Esophagus muscularis mucosa (tissue), 4 donors: ENCODE data around the gene CD248. TPM values are rescaled to one million over a fixed set of nuclear protein-coding genes. Genes with fewer than 3 reads are reported as not detected.

ENCODE experiments used
- DNase-seq: peaks from one replicate; pipeline ENCODE4 v3.0.0-alpha.2; 2017; ENCODE audit errors: extremely low spot score
- H3K27ac ChIP-seq, 4 donors: fragments of 200-600 bp; sonication (generic); replicated peaks in 1 of 4; 1 replicate in 3 of 4; 2 replicates in 1 of 4; pipeline ENCODE4 v1.5.1; 2016 to 2019; ENCODE audit warnings: mild to moderate bottlenecking in 1 of 4
- H3K27me3 ChIP-seq, 4 donors: fragments of 200-600 bp; sonication (generic); one replicate each; pipeline versions ENCODE4 v1.5.1 to v1.6.0; 2016 to 2019
- H3K36me3 ChIP-seq, 4 donors: fragments of 200-600 bp; sonication (generic); one replicate each; pipeline ENCODE4 v1.5.1; 2016 to 2019
- H3K4me1 ChIP-seq, 4 donors: fragments of 200-600 bp; sonication (generic); one replicate each; pipeline ENCODE4 v1.5.1; 2016 to 2019
- H3K4me3 ChIP-seq, 4 donors: fragments of 200-600 bp; sonication (generic); 1 replicate in 2 of 4; 2 replicates in 2 of 4; pipeline ENCODE4 v1.5.1; 2016 to 2019; ENCODE audit warnings: mild to moderate bottlenecking in 4 of 4, moderate library complexity in 1 of 4
- H3K9me3 ChIP-seq, 4 donors: fragments of 200-600 bp; sonication (generic); 1 replicate in 3 of 4; 2 replicates in 1 of 4; pipeline ENCODE4 v1.5.1; 2016 to 2019
- CTCF ChIP-seq, 3 experiments: fragments of 200-600 bp in 2 of 3; fragments of 450-650 bp in 1 of 3; sonication (generic) in 2 of 3; IDR thresholded peaks; one replicate each; pipeline ENCODE4 v1.5.1; 2017 to 2019; ENCODE audit warnings: antibody characterized with exemption in 3 of 3, mild to moderate bottlenecking in 2 of 3, moderate library complexity in 1 of 3
- EP300 ChIP-seq: sonication (generic); formaldehyde crosslinking; IDR thresholded peaks from one replicate; pipeline ENCODE4 v1.6.1; 2017; ENCODE audit warnings: antibody characterized with exemption
- POLR2A ChIP-seq: fragments of 450-650 bp; IDR thresholded peaks from one replicate; pipeline ENCODE4 v1.6.1; 2017; ENCODE audit warnings: antibody characterized with exemption, moderate library complexity, mild to moderate bottlenecking, low read depth
- POLR2AphosphoS5 ChIP-seq, 2 donors: sonication (generic); formaldehyde crosslinking; IDR thresholded peaks; one replicate each; pipeline ENCODE4 v1.6.1; 2017; ENCODE audit warnings: antibody characterized with exemption in 2 of 2
- WGBS: methylation state at CpG from one replicate; pipeline ENCODE4 v1.1.5; 2018; 5-methylcytosine and 5-hydroxymethylcytosine counted together
- intact Hi-C: fragments of 100-400 bp; cut with DNase I; formaldehyde crosslinking; loops from one replicate; pipeline ENCODE4 v1.15.1; 2023
- total RNA-seq, 4 donors: library from RNA; depleted of rRNA; stranded (reverse); fragments of >200 nt; gene quantifications; one replicate each; pipeline versions ENCODE4 v1.1.0 to v1.2.1, GENCODE V29; 2016

Gene CD248
- 10 to 100 TPM; 23.0 to 83.8 (median 33.0) TPM for total RNA-seq

GRCh38 chr11:66316849-66317251 lies at the start of gene CD248:
TSS of gene CD248 (minus strand) at chr11:66317044. CDS start at chr11:66317027, 17 bp downstream.
- no peak for TF ChIP-seq CTCF (IDR thresholded peaks at IDR 0.05)
- TF ChIP-seq POLR2A: no peak
- TF ChIP-seq POLR2AphosphoS5 (IDR thresholded peaks at IDR 0.05): peak; percentile 28 to 75
- Histone ChIP-seq H3K4me3 (peak within 1 kb of the TSS; percentile 59 to 75 (median 62)), H3K9me3 (no peaks in the 10 kb centered on the region), H3K27ac (peak within 1 kb of the TSS; percentile 83 to 95 (median 89)), H3K36me3 (no peaks in the 10 kb centered on the region), H3K27me3 (peaks cover 0 to 8% (median 0%) of the 10 kb centered on the region in 4 donors), H3K4me1 (peaks cover 41 to 75% (median 71%) of the 10 kb centered on the region in 4 donors)
- intact Hi-C loops: no loop called here
- WGBS: no CpG with 5 or more reads among the region's 29 CpGs
- no peak for DNase-seq

- H3K4me3 ChIP-seq: no peak overlapping the region
- H3K9me3 ChIP-seq: no peaks in the 10 kb centered on the region
- no peak overlapping the region for H3K27ac ChIP-seq
- TF ChIP-seq POLR2A (no peak), POLR2AphosphoS5 (IDR thresholded peaks at IDR 0.05) (no peak), CTCF (IDR thresholded peaks at IDR 0.05) (no peak), EP300 (no peak)
- H3K36me3 ChIP-seq: peaks cover 0 to 15% (median 0%) of the 10 kb centered on the region in 4 donors
- no peak for DNase-seq
- H3K4me1 ChIP-seq: peaks cover 3 to 16% (median 11%) of the 10 kb centered on the region in 4 donors
- WGBS: 71% methylated on average over 14 of the region's 14 CpGs
- peaks cover 0 to 2% (median 0%) of the 10 kb centered on the region in 4 donors for H3K27me3 ChIP-seq
- intact Hi-C loops: no loop called here
Observed at GRCh38 chr11:66365711-66366619, 49.1 kb upstream of the CD248 start.

GRCh38 chr11:66365166-66365565 lies 48.3 kb upstream of the CD248 start:
- H3K9me3 ChIP-seq: no peaks in the 10 kb centered on the region
- no peak for TF ChIP-seq POLR2AphosphoS5 (IDR thresholded peaks at IDR 0.05)
- TF ChIP-seq POLR2A: no peak
- no peak for TF ChIP-seq CTCF (IDR thresholded peaks at IDR 0.05)
- no peak for TF ChIP-seq EP300
- H3K36me3 ChIP-seq: peaks cover 0 to 15% (median 0%) of the 10 kb centered on the region in 4 donors
- no peaks in the 10 kb centered on the region for H3K27me3 ChIP-seq
- peaks cover 0 to 9% (median 4%) of the 10 kb centered on the region in 4 donors for H3K4me1 ChIP-seq
- H3K27ac ChIP-seq: no peak overlapping the region
- no peak overlapping the region for H3K4me3 ChIP-seq
- DNase-seq: no peak
- intact Hi-C loops: no loop called here
- WGBS: 90% methylated on average over 6 of the region's 6 CpGs

GRCh38 chr11:66363805-66364535 lies 47.1 kb upstream of the CD248 start:
- no peak for DNase-seq
- H3K4me3 ChIP-seq: no peak overlapping the region
- no peak overlapping the region for H3K27ac ChIP-seq
- H3K27me3 ChIP-seq: no peaks in the 10 kb centered on the region
- peaks cover 0 to 3% (median 0%) of the 10 kb centered on the region in 4 donors for H3K4me1 ChIP-seq
- peaks cover 0 to 13% (median 0%) of the 10 kb centered on the region in 4 donors for H3K36me3 ChIP-seq
- intact Hi-C loops: no loop called here
- no peaks in the 10 kb centered on the region for H3K9me3 ChIP-seq
- WGBS: 82% methylated on average over 11 of the region's 15 CpGs
- TF ChIP-seq CTCF (IDR thresholded peaks at IDR 0.05) (peak; percentile 10 to 52 (median 20)), EP300 (no peak)
